Mesangial cell (primary cell): ENCODE results near the gene NRG3. TPM values are rescaled to one million over a fixed set of nuclear protein-coding genes. Genes with fewer than 3 reads are reported as not detected.

Experiments used
- total RNA-seq: library from RNA; depleted of rRNA; stranded (reverse); fragments of >200 nt; gene quantifications from 2 replicates; pipeline ENCODE4 v1.2.3, GENCODE V29; 2015

Gene NRG3
- 3.3 and 6.4 TPM in 2 replicates for total RNA-seq

GRCh38 chr10:81874875-81875466 lies at the start of gene NRG3:
NRG3 (plus strand) TSS chr10:81875194.

